DMS153 (cell line): ENCODE data around the gene TULP1.

Source experiments
- DNase-seq: peaks from one replicate; lab custom pipeline; 2025; lab: John Stamatoyannopoulos, UW

TULP1 gene

GRCh38 chr6:35465646-35466045, 47.0 kb downstream of the TULP1 start:
- no peak for DNase-seq

DNA sequence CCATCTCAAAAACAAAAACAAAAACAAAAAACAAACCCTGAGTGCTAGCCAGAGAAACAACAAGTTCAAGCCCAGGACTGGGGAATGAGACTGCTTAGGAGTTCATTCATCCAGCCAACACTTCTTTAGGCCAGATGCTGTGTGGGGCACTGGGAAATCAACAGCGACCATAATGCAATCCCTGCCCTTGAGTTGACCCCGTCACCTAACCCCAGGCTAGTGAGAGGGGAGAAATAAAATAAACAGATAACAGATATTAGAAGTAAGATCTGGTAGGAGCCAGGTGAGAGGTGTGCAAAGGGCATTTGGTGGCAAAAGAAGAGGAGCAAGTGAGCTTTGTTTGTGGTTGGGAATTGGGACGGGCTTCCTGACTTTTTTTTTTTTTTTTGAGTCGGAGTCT, 49.4 kb downstream of the TULP1 start:
- DNase-seq = no peak

- no peak for DNase-seq
Observed at GRCh38 chr6:35461270-35461669, 51.4 kb downstream of the TULP1 start.

DNA sequence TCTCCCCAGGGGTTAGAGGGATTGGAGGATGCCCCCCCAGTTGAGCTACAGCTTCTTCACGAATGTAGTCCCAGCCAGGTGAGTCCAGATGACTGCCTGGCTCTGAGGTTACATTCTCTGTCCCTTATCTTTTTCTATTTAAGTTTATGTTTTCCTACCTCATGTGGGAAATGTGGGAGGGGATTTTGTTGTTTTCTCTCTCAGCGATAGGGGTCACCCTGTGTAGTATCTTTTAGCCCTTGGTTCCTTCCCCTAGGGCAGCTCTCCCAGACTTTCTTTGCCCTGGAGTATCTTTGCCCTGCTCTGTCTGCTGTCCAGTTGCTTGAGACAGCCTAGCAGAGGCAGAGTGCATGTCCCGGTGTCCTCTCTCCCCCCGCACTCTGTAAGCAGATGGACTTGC, 54.8 kb downstream of the TULP1 start:
- DNase-seq = no peak

- no peak for DNase-seq
Observed at GRCh38 chr6:35454391-35455110, 58.1 kb downstream of the TULP1 start.

DNA sequence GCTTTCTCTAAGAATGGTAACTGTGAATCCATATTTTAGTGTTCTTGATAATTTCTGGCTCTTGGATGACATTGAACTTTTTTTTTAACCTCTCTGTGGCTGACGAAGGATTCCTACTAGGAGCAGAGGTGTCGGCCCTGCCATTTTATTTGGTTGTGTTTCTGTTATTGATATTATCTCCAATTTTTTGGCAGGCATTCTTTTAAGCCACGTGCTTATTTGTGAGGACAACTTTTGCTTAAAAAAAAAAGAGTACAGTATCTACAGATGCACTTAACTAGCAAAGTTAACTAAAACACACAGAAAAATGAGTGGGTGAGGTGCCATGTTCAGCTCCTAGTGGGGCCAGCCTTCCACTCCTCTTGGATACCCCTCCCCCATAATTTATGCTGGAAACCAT, 59.5 kb downstream of the TULP1 start:
- no peak for DNase-seq

- DNase-seq = peak; percentile 82
Observed at GRCh38 chr6:35452183-35453090, 60.3 kb downstream of the TULP1 start, which contains the start of gene FANCE. FANCE (plus strand) TSS chr6:35452338; CDS start chr6:35452546, 208 bp downstream.

GRCh38 chr6:35451354-35452182, 61.1 kb downstream of the TULP1 start:
- DNase-seq = no peak

DNA sequence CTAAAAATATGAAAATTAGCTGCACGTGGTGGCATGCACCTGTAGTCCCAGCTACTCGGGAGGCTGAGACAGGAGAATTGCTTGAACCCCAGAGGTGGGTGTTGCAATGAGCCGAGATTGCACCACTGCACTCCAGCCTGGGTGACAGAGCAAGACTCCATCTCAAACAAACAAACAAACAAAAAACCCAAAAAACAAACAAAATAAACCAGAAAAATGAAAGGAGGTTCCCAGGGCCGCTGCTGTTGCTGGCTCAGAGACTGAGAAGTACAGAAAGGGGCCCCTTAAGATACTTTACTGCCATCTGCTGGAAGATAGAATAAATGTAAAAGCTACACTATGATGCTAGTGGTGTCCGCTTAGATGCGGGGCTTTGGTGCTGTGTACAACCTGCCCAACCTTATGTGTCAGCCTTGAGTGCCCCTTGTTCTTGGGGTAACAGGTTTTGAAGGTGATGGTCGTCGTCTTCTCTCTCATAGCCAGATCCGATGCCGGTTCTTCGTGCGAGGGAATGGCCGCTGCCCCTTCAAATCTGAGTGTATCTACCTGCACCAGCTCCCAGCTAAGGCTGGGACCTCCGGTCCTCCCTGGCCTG, 63.3 kb downstream of the TULP1 start:
- DNase-seq = peak; percentile 60

GRCh38 chr6:35448191-35448590, 64.5 kb downstream of the TULP1 start:
- no peak for DNase-seq
